IgD-negative memory B cell (primary cell): ENCODE measurements around the gene FAM222B. TPM values are rescaled to one million over a fixed set of nuclear protein-coding genes. Genes with fewer than 3 reads are reported as not detected.
"Not testable (repeated sequence)": the region's sequence is repeated elsewhere in the genome, so short reads cannot be mapped to it uniquely, and the experiment has no call there.

ENCODE experiments used
- H3K27ac Mint-ChIP-seq, 3 donors: one replicate each; pipeline ENCODE4 v1.8.0; 2020 to 2022; ENCODE audit warnings: mild to moderate bottlenecking in 3 of 3, mixed read lengths in 3 of 3, moderate library complexity in 1 of 3
- H3K27me3 Mint-ChIP-seq: one replicate; pipeline ENCODE4 v1.8.0; 2021; ENCODE audit warnings: mixed read lengths
- H3K36me3 Mint-ChIP-seq: one replicate; pipeline ENCODE4 v1.8.0; 2020; ENCODE audit warnings: mild to moderate bottlenecking, mixed read lengths
- H3K4me1 Mint-ChIP-seq, 3 donors: one replicate each; pipeline ENCODE4 v1.8.0; 2020 to 2022; ENCODE audit warnings: mixed read lengths in 3 of 3, mild to moderate bottlenecking in 1 of 3
- H3K4me3 Mint-ChIP-seq, 4 donors: one replicate each; pipeline ENCODE4 v1.8.0; 2020 to 2022; ENCODE audit warnings: mild to moderate bottlenecking in 4 of 4, mixed read lengths in 4 of 4, moderate library complexity in 3 of 4
- H3K9me3 Mint-ChIP-seq, 3 donors: one replicate each; pipeline ENCODE4 v1.8.0; 2020 to 2021; ENCODE audit warnings: mixed read lengths in 3 of 3, mild to moderate bottlenecking in 1 of 3
- polyA plus RNA-seq: library from polyadenylated mRNA; unstranded; fragments of 300-500 nt; fragmentation: Illumina TruSeq; gene quantifications from one replicate; pipeline ENCODE4 v1.2.3, GENCODE V29; 2021

Gene FAM222B
- polyA plus RNA-seq, 1 donor from 2014 or later, result 17.1 TPM

DNA sequence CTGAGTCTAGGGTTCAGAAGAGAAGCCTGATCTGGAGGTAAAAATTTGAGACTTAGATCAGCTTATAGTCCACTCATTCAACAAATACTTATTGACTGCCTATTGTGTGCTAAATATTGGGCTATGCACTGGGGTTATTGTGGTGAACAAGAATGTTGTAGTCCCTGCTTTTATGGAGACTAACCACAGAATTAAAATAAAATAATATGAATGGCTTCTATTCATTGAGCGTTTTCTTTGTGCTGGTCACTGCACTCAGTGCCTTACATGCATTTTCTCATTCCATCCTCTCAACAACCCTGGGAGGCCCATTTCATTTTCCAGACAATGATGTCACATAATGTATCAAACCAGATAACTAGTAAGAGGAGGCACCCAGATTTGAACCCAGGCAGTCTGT is 109.2 kb downstream of the FAM222B start:
- H3K27me3 Mint-ChIP-seq, result no peaks in the 10 kb centered on the region
- H3K4me1 Mint-ChIP-seq, result peaks cover 16 to 39% (median 24%) of the 10 kb centered on the region in 3 donors
- peaks cover 8% of the 10 kb centered on the region for H3K36me3 Mint-ChIP-seq
- H3K27ac Mint-ChIP-seq, result peak overlapping the region in 2 of 3 donors; percentile 80 to 83
- peak overlapping the region in 1 of 4 donors; percentile 62 for H3K4me3 Mint-ChIP-seq
- no peaks in the 10 kb centered on the region for H3K9me3 Mint-ChIP-seq

DNA sequence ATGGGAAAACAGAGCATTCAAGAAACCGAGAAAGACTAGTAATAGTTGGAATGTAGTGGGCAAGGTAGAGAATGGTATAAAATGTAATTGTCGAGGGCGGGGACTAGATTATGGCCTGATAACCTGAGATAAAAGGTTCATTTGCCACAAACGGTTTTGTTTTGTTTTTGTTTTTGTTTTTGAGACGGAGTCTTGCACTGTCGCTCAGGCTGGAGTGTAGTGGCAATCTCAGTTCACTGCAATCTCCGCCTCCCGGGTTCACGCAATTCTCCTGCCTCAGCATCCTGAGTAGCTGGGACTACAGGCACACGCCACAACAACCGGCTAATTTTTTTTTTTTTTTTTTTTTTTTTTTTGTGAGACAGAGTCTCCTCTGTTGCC is 112.7 kb downstream of the FAM222B start:
- peak overlapping the region; percentile 0 to 65 (median 60) for H3K4me3 Mint-ChIP-seq
- H3K27me3 Mint-ChIP-seq, result no peaks in the 10 kb centered on the region
- H3K36me3 Mint-ChIP-seq, result peaks cover 4% of the 10 kb centered on the region
- no peaks in the 10 kb centered on the region for H3K9me3 Mint-ChIP-seq
- H3K4me1 Mint-ChIP-seq, result peaks cover 25 to 39% (median 30%) of the 10 kb centered on the region in 3 donors
- peak overlapping the region; percentile 48 to 100 (median 76) for H3K27ac Mint-ChIP-seq

DNA sequence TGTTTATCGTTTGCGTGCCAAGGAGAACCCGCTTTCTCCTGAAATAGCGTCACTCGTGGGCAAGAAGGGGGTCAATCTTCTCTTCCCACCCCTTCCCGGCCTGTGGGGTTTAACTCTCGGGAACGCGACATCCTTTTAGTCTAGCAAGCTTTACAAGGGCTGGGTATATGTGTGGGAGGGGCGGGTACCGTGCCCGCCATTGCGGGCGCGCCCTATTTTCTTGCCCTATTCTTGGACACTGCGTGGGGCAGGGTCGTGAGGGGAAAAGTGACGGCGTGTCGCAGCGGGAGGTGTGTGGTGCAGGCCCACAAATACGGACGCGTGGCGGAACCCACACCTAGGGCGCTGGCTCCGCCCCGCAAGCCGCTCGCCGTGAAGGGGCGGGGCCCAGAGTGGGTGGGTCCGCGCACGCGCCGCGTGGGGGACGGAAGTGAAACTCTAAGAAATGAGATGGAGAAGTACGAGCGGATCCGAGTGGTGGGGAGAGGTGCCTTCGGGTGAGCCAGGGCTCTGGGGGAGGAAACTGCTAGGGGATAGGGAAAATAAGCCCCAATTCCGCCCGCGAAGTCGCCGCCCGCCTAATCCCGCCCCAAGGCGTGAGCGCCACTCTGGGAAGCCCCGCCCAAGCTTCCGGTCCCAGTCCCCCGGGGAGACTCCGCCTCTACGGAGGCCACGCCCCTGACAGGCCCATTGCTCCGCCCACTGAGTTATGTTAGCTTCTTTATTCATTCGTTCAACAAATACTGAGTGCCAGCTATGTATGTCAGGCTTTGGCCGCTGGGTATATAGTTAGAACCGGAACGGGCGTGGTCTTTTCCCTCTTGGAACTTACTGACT is 114.0 kb downstream of the FAM222B start, which contains the start of gene NEK8:
NEK8 (plus strand) TSS at position 425 of the 837 bp plus-strand sequence; CDS start at position 451, 26 bp downstream.
- no peaks in the 10 kb centered on the region for H3K9me3 Mint-ChIP-seq
- H3K4me1 Mint-ChIP-seq, result peaks cover 22 to 36% (median 32%) of the 10 kb centered on the region in 3 donors

DNA sequence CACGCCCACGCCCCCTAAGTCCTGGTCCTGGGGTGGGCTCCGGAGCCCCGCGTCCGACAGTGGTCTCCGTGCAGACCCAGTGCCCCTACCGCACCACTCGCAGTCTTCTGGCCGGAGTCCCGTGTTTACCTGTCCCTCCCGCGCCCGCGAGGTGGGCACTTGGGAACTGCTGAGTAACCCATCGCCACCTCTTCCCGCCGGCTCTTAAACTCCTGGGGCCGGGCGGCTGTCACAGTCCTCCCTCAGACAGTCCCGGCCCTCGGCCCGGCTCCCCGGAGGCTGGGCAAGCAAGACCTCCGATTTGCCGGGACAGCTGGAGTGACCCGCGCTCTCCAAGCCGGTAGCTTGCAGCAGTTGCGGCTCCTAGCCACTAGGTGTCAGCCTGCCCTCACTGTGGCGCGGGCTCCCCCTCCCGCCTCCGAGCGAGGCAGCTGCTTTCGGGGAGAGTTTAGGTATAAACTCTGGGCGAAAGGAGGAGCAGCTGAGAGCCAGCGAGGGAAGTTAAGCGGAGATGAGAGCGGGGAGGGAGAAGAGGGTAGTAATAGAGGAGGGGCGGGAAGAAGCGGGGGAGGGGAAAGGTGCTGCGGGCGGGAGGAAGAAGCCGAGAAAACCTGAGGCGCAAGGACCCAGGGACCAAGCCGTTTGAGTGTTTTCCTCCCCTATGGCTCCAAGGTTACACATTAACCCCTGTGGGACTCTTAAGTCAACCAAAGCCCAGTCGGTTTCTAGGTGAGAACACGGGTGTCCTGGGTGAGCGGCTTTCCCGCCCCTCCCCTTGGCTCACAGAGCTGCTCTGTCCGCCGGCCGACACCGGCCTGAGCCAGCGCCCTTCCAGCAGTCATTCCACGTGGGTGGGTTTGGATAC is 115.7 kb downstream of the FAM222B start:
- H3K4me3 Mint-ChIP-seq, result peak overlapping the region; percentile 91 to 98 (median 96)
- peaks cover 2% of the 10 kb centered on the region for H3K36me3 Mint-ChIP-seq
- no peaks in the 10 kb centered on the region for H3K9me3 Mint-ChIP-seq
- no peaks in the 10 kb centered on the region for H3K27me3 Mint-ChIP-seq
- peaks cover 28 to 41% (median 32%) of the 10 kb centered on the region in 3 donors for H3K4me1 Mint-ChIP-seq
- H3K27ac Mint-ChIP-seq, result peak overlapping the region; percentile 99 to 100 (median 100)

More for the DNA sequence above, 114.0 kb downstream of the FAM222B start, which contains the start of gene NEK8:
- Mint-ChIP-seq H3K4me3 (peak within 1 kb of the TSS; percentile 91 to 98 (median 96)), H3K27me3 (no peaks in the 10 kb centered on the region), H3K36me3 (peaks cover 2% of the 10 kb centered on the region), H3K27ac (peak within 1 kb of the TSS; percentile 99 to 100 (median 100))

DNA sequence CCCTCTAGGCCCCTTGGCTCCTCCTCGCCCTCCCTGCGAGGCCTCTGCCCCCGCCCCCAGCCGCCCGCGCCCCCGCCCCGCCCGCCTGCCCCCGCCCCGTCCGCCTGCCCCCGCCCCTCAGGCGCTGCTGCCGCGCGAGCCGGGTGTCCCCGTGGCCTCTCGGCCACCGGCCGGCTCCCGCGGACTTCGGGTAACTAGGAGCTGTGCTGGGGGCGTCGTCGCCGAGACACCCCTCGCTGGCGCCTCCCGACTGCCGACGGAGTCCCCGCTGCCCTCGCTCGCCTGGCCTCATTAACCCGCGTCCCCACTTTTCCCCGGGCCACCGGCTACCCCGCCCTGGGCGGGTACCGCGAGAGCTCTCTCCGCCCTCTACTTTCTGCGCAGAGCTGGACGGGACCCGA is 116.4 kb downstream of the FAM222B start, which contains the start of gene TLCD1:
TLCD1 (minus strand) TSS at position 8 of the 401 bp plus-strand sequence. CDS start 136 bp downstream, outside the sequence.
- Mint-ChIP-seq H3K36me3 (peaks cover 4% of the 10 kb centered on the region), H3K27me3 (no peaks in the 10 kb centered on the region), H3K27ac (peak within 1 kb of the TSS; percentile 99 to 100 (median 100)), H3K4me3 (peak within 1 kb of the TSS; percentile 91 to 98 (median 96)), H3K9me3 (no peaks in the 10 kb centered on the region), H3K4me1 (peaks cover 32 to 45% (median 37%) of the 10 kb centered on the region in 3 donors)

DNA sequence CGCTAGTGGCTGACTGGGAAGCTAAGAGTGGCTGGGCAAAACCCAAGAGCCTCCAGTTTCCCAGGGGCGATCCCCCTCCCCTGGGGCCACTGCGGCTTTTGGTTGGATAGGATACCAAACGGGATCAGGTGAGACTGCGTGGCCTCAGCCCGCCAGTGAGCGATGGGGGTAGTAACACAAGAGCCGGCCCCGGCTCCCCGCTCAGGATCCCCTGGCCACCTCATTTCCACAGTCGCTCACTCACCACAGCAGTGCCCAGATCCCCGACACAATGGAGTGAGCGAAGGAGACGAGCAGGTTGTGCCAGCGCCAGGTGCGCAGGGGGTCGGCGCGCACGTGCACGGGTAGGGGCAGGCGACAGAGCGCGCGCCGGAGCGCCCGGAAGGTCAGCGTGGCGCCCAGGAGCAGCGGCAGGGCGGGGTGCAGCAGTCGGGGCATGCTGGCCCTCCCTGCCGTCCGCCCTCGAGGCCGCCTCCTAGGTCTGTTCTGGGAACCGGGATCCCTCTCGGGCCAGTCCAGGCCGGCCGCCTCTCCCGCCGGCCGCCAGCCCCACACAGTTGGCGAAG is 116.8 kb downstream of the FAM222B start:
- peak overlapping the region; percentile 89 to 98 (median 90) for H3K27ac Mint-ChIP-seq
- H3K4me1 Mint-ChIP-seq, result peaks cover 34 to 47% (median 37%) of the 10 kb centered on the region in 3 donors
- H3K36me3 Mint-ChIP-seq, result peaks cover 5% of the 10 kb centered on the region
- H3K27me3 Mint-ChIP-seq, result no peaks in the 10 kb centered on the region
- no peaks in the 10 kb centered on the region for H3K9me3 Mint-ChIP-seq
- peak overlapping the region; percentile 82 to 95 (median 91) for H3K4me3 Mint-ChIP-seq

DNA sequence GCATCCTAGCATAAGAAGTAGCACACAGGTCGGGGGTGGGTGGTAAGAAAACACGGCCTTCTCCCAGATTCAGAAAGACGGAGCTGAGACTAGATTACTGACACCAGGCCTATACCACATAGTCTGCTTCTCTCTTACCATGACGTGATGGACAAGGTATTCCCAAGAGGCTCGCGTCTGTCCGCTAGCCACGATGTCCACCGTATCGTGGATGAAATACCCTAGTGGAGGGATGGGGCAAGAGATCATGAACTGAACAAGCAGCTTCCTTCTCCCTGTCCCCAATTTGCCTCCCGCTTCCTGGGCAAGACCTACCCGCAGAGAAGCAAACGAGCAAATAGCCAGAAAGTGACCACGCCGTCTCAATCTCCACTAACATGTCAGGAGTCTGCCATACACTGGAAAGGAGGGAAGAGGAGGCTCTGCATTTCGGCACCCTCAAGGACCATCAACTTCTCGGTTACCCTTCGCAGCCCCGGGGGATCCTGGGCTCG is 117.4 kb downstream of the FAM222B start:
- H3K4me3 Mint-ChIP-seq, result peak overlapping the region; percentile 82 to 95 (median 91)
- peak overlapping the region; percentile 89 to 98 (median 90) for H3K27ac Mint-ChIP-seq
- H3K9me3 Mint-ChIP-seq, result no peaks in the 10 kb centered on the region
- H3K27me3 Mint-ChIP-seq, result no peaks in the 10 kb centered on the region
- peaks cover 37 to 52% (median 39%) of the 10 kb centered on the region in 3 donors for H3K4me1 Mint-ChIP-seq
- peaks cover 5% of the 10 kb centered on the region for H3K36me3 Mint-ChIP-seq

DNA sequence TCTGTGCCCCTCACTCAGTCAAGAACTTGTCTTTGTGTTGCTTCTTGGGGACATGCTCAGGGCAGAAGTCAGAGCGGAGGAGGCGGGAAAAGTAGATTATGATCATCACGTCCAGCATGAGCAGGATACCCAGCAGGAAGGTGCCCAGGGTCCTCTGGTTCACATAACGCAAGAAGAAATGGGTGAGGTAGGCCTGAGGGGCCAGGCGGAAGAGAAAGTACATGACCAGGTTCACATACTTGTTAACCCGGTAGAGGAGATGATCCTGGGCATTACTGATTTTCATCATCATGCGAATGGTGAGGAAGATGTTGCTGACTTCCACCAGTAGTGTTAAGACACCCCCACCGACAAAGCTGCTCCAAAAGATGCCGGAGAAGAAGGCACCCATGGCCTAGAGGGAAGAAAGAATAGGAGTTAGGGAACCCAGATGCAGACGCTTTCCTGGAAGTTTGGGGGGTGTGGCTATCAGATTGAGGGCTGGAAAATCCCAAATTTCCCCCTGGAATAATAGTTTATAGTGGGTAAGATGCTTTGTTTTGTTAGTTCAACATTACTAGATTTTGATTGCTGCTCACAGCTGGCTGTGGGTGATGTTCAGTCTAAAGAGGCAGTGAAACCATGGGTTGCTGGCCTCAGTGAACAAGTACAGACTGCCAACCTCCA is 118.0 kb downstream of the FAM222B start:
- Mint-ChIP-seq H3K4me3 (peak overlapping the region; percentile 82 to 95 (median 91)), H3K27me3 (no peaks in the 10 kb centered on the region), H3K36me3 (peaks cover 5% of the 10 kb centered on the region), H3K4me1 (peaks cover 42 to 51% (median 42%) of the 10 kb centered on the region in 3 donors), H3K27ac (peak overlapping the region; percentile 89 to 98 (median 90)), H3K9me3 (no peaks in the 10 kb centered on the region)

DNA sequence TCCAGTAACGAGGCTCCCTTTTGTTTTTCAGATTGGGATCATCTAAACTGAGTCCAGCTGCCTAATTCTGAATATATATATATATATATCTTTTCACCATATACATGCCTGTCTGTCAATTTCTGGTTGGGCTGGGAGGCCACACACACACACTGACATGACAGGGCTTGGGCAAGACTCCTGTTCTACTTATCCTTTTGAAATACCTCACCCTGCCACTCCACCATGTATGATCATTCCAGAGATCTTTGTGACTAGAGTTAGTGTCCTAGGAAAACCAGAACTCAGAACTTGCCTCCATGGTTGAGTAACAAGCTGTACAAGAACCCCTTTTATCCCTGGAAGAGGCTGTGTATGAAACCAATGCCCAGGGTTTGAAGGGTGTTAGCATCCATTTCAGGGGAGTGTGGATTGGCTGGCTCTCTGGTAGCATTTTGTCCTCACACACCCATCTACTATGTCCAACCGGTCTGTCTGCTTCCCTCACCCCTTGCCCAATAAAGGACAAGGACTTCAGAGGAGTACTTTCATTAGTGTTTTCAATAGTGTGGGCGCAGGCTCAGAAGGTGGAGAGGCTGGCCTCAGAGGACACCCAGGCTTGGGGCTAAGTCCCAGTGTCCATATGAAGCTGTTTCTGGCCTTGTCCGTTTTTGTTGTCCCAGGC is 118.6 kb downstream of the FAM222B start:
- peak overlapping the region; percentile 89 to 98 (median 90) for H3K27ac Mint-ChIP-seq
- not testable (repeated sequence) for H3K36me3 Mint-ChIP-seq

DNA sequence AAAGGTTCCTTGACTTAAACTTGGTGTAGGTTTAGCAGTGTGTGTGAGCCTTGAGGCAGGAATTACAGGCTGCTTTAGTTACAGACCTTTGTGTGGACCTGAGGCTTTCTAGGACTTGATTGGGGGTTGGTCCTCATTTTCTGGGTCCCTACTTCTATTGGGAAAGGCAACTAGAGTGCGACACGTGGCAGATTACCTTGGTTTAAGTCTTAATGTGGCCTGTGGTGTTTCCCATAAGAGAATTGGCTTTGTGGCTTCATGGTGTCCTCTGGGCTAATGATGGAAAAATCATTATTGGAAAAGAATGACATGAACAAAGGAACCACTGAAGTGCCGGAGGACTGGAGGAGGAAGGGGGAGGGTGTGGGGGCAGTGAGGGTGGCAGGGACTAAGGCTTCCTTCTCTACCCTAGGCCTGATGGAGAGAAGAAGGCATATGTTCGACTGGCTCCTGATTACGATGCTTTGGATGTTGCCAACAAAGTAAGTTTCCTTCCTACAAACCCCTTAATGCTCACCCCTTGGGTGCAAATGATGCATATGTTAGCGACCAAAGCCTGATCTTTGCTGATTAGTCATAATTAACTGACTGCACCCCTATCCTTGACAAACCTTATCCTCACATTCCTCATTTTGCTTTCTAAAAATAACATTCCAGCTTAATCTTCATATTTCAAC is 119.3 kb downstream of the FAM222B start:
- Mint-ChIP-seq H3K9me3 (no peaks in the 10 kb centered on the region), H3K27ac (peak overlapping the region; percentile 93 to 99 (median 98)), H3K27me3 (no peaks in the 10 kb centered on the region), H3K4me1 (peaks cover 42 to 50% (median 45%) of the 10 kb centered on the region in 3 donors), H3K36me3 (peaks cover 3% of the 10 kb centered on the region), H3K4me3 (peak overlapping the region in 2 of 4 donors; percentile 65 to 95)

More for the DNA sequence above, 118.6 kb downstream of the FAM222B start:
- peaks cover 44 to 50% (median 45%) of the 10 kb centered on the region in 3 donors for H3K4me1 Mint-ChIP-seq
- not testable (repeated sequence) for H3K9me3 Mint-ChIP-seq, H3K27me3 Mint-ChIP-seq
- H3K4me3 Mint-ChIP-seq, result peak overlapping the region in 3 of 4 donors; percentile 58 to 95 (median 79)

DNA sequence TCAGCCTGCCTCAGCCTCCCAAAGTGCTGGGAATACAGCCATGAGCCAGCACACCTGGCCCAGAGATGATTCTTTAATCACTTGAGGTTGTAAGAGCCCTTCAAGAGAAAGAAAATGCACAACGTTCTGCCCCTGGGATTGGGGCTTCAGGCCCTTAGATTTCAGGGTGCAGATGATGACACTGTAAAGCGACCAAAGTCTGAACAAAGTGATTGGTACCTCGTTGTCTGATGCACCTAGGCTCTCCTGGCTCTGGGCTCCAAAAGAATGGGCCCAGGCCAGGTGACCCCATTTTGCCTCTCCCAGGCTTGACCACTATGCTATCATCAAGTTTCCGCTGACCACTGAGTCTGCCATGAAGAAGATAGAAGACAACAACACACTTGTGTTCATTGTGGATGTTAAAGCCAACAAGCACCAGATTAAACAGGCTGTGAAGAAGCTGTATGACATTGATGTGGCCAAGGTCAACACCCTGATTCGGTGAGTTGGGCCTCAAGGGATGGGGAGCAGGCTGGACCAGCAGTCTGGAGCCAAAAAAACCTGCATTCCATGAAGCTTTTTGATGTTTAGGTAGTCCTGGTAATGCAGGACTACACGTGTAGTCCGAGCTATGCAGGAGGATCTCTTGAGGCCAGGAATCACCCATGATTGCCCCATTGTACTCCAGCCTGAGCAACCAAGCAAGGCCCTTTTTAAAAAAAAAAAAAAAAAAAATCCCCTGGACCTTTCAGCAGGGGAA is 120.0 kb downstream of the FAM222B start:
- Mint-ChIP-seq H3K4me3 (peak overlapping the region; percentile 97 to 100 (median 98)), H3K27me3 (no peaks in the 10 kb centered on the region), H3K4me1 (peaks cover 40 to 48% (median 44%) of the 10 kb centered on the region in 3 donors), H3K36me3 (peaks cover 3% of the 10 kb centered on the region), H3K9me3 (no peaks in the 10 kb centered on the region), H3K27ac (peak overlapping the region; percentile 93 to 99 (median 98))

DNA sequence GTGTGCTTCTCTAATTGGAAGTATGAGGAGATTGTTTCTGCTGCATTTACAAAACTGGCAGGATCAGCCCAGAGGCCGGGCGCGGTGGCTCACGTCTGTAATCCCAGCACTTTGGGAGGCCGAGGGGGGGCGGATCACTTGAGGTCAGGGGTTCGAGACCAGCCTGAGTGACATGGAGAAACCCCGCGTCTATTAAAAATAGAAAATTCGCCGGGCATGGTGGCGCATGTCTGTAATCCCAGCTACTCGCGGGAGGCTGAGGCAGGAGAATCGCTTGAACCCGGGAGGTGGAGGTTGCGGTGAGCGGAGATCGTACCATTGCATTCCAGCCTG is 121.6 kb downstream of the FAM222B start:
- not testable (repeated sequence) for H3K27me3 Mint-ChIP-seq

More for the DNA sequence above, 121.6 kb downstream of the FAM222B start:
- H3K36me3 Mint-ChIP-seq, H3K9me3 Mint-ChIP-seq: not testable (repeated sequence)
- H3K4me3 Mint-ChIP-seq, result peak overlapping the region; percentile 97 to 100 (median 98)
- peak overlapping the region; percentile 98 to 99 (median 98) for H3K27ac Mint-ChIP-seq
- H3K4me1 Mint-ChIP-seq, result peaks cover 40 to 48% (median 44%) of the 10 kb centered on the region in 3 donors
